GM12864 (cell line): ENCODE results near the gene SYTL2.

ENCODE experiments used
- DNase-seq: peaks from one replicate; pipeline ENCODE4 v3.0.0-alpha.2; 2011; ENCODE audit warnings: low read depth
- H3K4me3 ChIP-seq: 2 replicates; pipeline ENCODE4 v1.5.1; 2011; ENCODE audit warnings: mild to moderate bottlenecking, low read depth, low read length, control low read depth
- TF ChIP-seq, protein P1 (sequence below): IDR thresholded peaks from 2 replicates; pipeline ENCODE4 v1.5.1; 2011; ENCODE audit warnings: low read depth, mild to moderate bottlenecking, moderate library complexity, low read length, control low read depth, inconsistent platforms; ENCODE audit errors: missing control alignments

SYTL2 gene

DNA sequence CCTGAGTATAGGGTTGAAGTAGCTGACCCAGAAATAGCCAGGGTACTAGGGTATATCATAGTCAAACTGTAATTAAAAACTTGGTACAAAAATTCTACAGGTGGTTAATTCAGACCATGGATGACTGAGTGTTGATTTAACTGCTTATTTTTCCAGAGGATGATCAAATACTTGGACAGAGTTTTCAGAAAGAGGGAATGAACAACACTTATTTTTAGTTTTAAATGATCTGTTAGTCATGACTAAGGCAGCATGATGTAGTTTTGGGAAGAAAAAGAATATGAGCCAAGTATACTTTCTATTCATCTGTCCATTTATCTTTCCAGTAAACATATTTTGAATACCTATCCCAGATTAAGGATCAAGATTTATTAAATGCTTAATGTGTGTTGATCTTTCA is 105.1 kb downstream of the SYTL2 start:
- TF ChIP-seq, protein P1, sequence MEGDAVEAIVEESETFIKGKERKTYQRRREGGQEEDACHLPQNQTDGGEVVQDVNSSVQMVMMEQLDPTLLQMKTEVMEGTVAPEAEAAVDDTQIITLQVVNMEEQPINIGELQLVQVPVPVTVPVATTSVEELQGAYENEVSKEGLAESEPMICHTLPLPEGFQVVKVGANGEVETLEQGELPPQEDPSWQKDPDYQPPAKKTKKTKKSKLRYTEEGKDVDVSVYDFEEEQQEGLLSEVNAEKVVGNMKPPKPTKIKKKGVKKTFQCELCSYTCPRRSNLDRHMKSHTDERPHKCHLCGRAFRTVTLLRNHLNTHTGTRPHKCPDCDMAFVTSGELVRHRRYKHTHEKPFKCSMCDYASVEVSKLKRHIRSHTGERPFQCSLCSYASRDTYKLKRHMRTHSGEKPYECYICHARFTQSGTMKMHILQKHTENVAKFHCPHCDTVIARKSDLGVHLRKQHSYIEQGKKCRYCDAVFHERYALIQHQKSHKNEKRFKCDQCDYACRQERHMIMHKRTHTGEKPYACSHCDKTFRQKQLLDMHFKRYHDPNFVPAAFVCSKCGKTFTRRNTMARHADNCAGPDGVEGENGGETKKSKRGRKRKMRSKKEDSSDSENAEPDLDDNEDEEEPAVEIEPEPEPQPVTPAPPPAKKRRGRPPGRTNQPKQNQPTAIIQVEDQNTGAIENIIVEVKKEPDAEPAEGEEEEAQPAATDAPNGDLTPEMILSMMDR = no peak
- no peak for DNase-seq
- no peak overlapping the region for H3K4me3 ChIP-seq

- no peak overlapping the region for H3K4me3 ChIP-seq
- TF ChIP-seq, protein P1 = no peak
Observed at GRCh38 chr11:85704967-85705366, 106.0 kb downstream of the SYTL2 start.

GRCh38 chr11:85699957-85700741 is 110.8 kb downstream of the SYTL2 start:
- no peak for DNase-seq
- H3K4me3 ChIP-seq = no peak overlapping the region
- TF ChIP-seq, protein P1 = no peak

More at GRCh38 chr11:85704967-85705366, 106.0 kb downstream of the SYTL2 start:
- no peak for DNase-seq

DNA sequence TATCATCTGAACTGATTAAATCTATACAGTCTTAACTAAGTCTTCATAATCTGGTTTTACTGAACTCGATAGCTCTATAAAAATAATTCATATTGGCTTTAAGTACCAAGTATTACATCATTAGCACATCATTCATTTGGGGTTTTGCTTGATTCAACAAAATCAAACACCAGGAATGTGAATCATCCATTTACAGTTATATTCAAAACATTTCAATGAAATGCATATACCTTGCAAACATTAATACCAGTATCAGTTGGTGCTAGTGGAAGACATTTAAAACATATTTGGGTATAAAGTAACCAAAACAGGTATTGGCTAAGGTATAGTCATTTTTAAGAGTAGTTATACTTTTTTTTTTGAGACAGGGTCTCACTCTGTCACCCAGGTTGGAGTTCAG is 112.7 kb downstream of the SYTL2 start:
- no peak for DNase-seq
- no peak overlapping the region for H3K4me3 ChIP-seq
- TF ChIP-seq, protein P1 = no peak

GRCh38 chr11:85697747-85698146 is 113.2 kb downstream of the SYTL2 start:
- H3K4me3 ChIP-seq = no peak overlapping the region
- DNase-seq = no peak
- TF ChIP-seq, protein P1 = no peak

DNA sequence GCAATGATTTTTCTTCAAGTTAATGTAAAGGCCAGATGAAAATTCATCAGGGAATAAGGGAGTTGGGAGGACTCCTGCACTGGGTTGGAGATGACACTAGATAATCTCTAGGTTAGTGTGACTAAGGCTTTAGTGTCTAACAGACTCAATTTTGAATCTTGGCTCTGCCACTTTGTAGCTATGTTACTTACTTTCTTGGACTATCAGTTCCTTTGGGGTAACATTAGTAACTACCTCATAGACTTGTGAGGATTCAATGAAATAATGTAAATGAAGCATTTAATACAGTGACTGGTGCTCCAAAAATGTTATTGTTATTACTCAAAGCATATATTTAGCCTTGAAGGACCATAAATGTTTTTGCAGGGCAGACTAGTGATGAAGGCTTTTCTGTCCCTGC is 115.4 kb downstream of the SYTL2 start:
- TF ChIP-seq, protein P1 = no peak
- no peak overlapping the region for H3K4me3 ChIP-seq
- DNase-seq = no peak
